ENCODE results near the gene ARL15.
A peak's percentile ranks its signal among the peaks of the same experiment; 100 is the strongest.

Gene ARL15

GRCh38 chr5:54242297-54242696, 68.1 kb downstream of the ARL15 start:
- DNase-seq, result no peak

DNA sequence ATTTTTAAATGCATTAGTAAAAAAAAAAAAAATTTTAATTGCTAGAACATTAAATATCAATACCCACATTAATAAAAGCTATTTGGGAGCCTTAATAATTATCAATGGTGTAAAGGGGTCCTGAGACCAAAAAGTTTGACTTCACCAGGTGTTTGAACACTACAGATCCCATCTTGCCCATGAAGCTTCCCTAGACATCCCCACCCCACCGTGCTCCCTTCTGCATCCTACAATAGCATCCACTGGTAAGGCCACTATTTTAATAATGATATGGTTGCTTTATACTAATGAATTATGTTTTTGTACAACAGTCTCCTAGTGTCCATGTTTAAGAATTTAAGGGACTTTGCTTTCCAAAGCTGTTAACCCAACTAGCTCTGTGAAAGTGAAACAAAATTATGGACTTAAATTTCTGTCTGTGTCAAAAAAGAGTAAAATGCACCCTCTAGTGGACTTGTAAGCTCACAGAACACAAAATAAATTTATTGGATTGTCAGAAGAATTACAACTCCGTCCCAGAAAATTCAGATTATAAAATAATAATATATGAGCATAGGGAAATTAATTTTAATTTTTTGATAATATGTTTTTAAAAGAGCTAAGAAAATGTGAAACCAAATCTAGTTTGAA, 76.0 kb downstream of the ARL15 start:
- peak; percentile 31 for DNase-seq

DNA sequence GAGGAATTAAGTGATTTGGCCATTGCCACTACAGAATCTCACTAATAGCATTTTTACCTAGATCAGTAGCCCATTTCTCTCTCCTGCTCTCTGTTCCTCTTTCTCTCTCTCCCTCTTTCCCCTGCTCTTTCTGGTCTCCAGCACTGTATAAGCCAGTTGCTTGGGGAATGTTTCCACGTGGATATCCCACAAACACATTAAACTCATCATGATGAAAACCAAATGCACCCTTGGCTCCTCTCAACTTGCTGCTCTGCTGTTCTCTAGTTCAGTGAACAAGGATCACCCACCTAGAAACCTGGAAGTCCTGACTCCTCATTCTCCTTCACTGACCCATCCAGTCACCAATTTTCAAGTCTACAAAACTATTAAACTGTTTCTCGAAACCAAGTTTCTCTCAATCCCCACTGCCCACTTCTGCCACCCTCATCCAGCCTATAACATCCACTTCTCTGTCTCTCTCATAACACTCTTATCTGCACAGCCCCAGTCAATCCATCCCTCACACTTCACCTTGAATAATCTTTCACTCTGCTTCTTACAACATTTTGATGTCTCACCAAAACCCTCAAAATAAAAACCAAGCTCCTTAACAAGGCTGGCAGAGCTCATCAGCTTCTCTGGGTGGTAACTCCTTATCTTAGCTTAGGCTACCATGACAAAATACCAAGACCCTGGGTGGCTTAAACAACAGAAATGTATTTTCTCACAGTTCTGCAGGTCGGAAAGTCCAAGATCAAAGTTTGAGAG, 79.3 kb downstream of the ARL15 start:
- no peak for DNase-seq

GRCh38 chr5:54229041-54229780, 81.2 kb downstream of the ARL15 start:
- DNase-seq, result peak; percentile 39

GRCh38 chr5:54227759-54228158, 82.6 kb downstream of the ARL15 start:
- DNase-seq, result no peak

GRCh38 chr5:54227109-54227508, 83.3 kb downstream of the ARL15 start:
- DNase-seq, result no peak

- DNase-seq, result no peak
Measured at GRCh38 chr5:54226215-54226614, 84.2 kb downstream of the ARL15 start.

GRCh38 chr5:54224103-54224826, 86.1 kb downstream of the ARL15 start:
- no peak for DNase-seq

- no peak for DNase-seq
Measured at GRCh38 chr5:54222336-54222735, 88.0 kb downstream of the ARL15 start.

- no peak for DNase-seq
Measured at GRCh38 chr5:54221135-54221534, 89.2 kb downstream of the ARL15 start.

- no peak for DNase-seq
Measured at GRCh38 chr5:54220230-54221040, 89.9 kb downstream of the ARL15 start.

DNA sequence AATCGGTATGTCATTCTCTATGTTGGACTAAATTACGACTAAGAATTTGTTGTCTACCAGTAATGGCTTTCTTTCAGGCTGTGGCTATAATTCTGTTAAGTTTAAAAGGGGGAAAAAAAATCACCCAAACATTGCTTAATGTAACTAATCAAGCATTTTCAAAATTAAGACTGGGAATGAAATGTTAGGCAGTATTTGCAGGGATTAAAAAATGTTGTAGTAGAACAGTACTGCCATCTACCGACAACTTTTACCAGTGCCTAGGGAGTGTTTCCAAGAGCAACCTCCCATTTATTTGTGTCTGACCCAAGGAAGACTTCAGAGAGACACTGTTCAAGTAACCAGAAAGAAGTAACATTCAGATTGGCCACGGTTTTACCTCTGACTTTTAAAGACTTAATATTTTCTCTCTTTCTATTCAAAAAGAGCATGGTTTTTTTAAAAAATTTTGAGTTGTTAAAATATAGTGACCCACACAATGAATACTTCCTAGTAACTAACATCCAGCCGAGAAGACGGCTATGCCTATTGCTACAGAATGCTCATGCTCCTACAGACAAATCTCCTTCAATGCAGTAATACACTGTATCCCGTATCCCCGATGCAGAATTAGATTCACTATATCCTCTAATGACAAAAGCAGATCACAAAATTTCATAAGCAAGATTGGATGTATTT, 92.4 kb downstream of the ARL15 start:
- peak; percentile 89 for DNase-seq

DNA sequence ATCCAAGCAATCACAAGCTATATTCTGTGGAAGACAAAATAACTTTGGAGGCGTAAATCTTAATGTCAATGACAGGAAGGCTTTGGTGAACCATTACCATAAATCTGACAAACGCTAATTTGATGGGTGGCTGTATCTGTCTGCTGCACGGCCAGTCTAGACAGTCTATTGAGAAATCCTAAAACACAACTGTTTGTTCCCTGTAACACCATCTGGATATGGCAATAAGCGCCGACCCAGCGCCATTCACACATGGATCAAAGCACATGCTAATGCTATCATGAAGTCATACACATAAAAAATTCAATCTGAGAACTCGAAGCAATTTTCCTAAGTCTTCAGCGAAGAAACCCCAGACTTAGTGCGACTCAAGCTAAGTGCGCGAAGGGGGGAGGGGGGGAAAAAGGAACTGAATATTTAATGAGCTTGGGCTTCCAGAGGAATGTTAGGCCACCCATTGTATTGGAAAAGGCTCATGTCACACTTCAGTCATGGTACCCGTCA, 95.1 kb downstream of the ARL15 start:
- no peak for DNase-seq

GRCh38 chr5:54214722-54215121, 95.7 kb downstream of the ARL15 start:
- DNase-seq, result no peak

DNA sequence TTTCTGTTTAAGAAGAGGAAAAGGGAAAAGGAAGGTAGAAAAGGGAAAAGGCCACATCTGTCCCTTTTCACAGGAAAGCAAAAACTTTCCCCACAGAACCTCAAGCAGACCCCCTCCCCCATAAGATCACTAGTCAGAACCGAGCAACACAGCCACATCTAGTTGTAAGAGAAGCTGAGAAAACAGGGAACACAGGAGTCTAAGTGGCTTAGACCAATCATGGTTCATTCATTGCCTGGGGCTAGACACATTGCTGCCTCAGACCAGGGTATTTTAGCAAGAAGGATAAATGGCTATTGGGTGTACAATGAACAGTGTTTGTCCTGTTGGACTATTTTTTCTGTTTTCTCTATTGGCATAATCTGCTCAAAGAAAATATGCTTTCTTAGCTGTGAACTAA, 98.0 kb downstream of the ARL15 start:
- DNase-seq, result no peak

DNA sequence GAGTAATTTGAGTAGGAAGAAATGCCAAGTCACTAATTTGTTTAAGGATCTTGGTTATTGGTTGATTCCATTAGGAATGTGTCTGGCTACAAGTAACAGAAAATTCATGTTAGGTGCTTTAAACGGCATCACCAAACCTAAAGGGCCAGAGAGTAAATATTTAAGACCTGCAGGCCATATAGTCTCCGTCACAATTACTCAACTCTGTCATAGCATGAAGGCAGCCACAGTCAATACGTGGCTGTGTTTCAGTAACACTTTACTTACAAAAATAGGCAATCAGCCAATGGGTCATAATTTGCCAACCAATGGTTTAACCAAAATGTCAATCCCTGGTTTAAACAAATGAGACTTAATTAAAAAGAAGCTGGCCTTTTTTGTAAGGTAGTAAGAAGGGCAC, 98.5 kb downstream of the ARL15 start:
- peak; percentile 21 for DNase-seq

DNA sequence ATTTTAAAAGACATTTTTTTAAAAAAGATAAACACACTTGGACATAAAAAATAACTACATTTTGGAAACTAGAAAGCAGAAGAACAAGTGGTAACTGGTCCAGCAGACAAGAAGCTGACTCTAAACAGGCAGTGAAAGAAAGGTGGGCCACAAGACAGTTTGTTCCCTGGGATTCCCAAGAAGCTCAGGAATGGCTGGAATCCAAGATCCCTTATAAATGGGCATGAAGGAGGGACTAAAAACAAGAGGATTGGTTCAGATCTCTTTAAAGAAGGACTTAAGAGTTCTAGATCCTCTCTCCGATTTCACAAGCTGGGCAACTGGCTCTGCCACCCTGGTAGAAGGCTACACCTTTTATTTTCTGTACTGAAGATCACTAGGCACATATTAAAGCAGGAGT, 102.8 kb downstream of the ARL15 start:
- DNase-seq, result no peak

- DNase-seq, result no peak
Measured at GRCh38 chr5:54206580-54207229, 103.7 kb downstream of the ARL15 start.

DNA sequence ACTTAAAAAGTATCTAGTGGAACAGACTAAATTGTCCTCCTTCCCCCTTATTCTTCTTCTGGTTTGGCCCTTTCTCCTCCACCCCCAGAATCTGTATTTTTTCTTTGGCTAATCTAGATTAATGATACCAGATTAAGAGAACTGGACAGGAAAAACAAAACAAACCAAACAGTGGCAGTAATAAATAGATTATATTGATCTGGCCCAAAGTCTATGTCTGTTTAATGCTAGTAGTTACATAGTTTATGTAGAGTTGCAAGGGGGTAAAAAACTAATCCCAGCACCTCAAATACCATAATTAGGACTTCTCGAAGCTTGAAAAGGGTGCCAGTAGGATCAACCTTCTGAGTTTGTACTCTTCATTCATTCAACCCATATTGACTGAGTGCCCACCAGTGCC, 104.5 kb downstream of the ARL15 start:
- no peak for DNase-seq

GRCh38 chr5:54205453-54205852, 104.9 kb downstream of the ARL15 start:
- no peak for DNase-seq

DNA sequence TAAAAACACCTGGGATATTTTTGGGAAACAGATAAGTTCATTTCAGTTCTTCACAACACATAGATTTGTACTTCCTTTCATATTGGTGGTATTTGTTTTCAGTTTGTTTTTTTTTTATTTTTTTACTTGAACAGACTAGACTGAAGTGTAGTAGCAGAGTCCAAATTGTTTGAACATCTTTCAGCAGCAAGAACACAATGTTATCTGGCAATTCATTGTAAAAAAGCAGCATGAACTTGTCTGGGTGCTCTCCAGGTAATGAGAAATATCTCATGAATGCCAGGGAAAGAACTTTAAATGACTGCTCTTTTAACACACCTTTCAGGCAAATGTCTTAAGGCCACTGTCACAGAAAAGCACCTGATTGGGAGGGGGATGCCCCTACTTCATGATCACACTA, 113.4 kb downstream of the ARL15 start:
- DNase-seq, result no peak
